GM20000 (cell line): ENCODE measurements around the gene MSI2.

Source experiments
- DNase-seq: peaks from one replicate; pipeline ENCODE4 v3.0.0; 2012; ENCODE audit warnings: low spot score
- TF ChIP-seq, protein P1 (sequence below): IDR thresholded peaks from 2 replicates; pipeline ENCODE4 v1.5.1; 2012; ENCODE audit warnings: mild to moderate bottlenecking, control low read depth; ENCODE audit errors: extremely low read depth, missing control alignments

The MSI2 gene

GRCh38 chr17:57718878-57719277 lies 462.6 kb downstream of the MSI2 start:
- DNase-seq: no peak
- TF ChIP-seq, protein P1, sequence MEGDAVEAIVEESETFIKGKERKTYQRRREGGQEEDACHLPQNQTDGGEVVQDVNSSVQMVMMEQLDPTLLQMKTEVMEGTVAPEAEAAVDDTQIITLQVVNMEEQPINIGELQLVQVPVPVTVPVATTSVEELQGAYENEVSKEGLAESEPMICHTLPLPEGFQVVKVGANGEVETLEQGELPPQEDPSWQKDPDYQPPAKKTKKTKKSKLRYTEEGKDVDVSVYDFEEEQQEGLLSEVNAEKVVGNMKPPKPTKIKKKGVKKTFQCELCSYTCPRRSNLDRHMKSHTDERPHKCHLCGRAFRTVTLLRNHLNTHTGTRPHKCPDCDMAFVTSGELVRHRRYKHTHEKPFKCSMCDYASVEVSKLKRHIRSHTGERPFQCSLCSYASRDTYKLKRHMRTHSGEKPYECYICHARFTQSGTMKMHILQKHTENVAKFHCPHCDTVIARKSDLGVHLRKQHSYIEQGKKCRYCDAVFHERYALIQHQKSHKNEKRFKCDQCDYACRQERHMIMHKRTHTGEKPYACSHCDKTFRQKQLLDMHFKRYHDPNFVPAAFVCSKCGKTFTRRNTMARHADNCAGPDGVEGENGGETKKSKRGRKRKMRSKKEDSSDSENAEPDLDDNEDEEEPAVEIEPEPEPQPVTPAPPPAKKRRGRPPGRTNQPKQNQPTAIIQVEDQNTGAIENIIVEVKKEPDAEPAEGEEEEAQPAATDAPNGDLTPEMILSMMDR: no peak

DNA sequence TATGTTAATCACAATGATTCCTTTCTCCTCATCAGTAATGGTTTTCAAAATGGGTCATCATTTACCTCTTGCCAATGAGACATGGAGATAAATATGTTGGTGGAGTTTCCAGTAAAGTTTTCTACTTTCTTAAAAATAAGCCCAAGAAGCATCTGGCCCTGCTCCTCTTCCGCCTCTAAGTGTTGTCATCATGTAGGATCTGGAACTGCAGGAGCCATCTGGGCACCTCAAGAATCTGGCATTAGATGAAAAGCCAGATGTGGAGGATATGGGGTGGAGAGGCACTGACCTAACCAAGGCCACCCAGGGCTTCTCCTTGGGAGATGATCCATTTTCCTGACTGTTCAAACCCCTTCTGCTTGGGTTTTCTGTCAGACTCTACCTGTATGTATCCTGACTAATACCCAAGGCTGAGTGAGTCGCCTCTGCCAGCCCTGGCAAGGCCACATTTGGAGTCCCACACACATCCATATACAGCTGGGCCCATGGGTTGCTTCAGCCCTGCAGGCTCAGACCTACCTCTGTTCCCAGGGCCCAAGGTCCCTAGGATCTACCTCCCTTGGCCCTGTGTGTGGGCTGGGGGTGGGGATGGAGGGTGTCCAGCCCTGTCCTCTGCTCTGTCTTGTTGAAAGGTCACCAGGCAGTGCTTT lies 464.2 kb downstream of the MSI2 start:
- TF ChIP-seq, protein P1: no peak
- no peak for DNase-seq

- no peak for DNase-seq
- TF ChIP-seq, protein P1: no peak
Observed at GRCh38 chr17:57721967-57722703, 465.8 kb downstream of the MSI2 start.

DNA sequence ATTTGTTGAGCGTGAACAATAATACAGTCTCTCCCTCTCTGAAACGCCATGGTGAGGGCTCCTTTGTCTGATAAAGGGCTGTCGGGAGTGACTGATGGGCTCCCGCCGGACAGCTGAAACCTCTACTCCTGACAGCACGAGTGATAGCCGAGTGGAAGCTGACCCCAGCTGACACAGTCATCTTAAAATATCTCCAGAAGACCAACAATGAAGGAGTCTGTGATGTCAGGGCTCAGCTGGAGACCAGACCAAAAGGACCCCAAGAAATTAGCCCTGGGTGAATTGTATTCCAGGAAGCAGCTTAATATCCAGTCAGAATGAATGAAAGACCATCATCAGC lies 466.4 kb downstream of the MSI2 start:
- no peak for DNase-seq
- TF ChIP-seq, protein P1: no peak

- DNase-seq: no peak
- TF ChIP-seq, protein P1: no peak
Observed at GRCh38 chr17:57723427-57724025, 467.2 kb downstream of the MSI2 start.

GRCh38 chr17:57724026-57724728 lies 467.9 kb downstream of the MSI2 start:
- TF ChIP-seq, protein P1: no peak
- DNase-seq: peak; percentile 46

DNA sequence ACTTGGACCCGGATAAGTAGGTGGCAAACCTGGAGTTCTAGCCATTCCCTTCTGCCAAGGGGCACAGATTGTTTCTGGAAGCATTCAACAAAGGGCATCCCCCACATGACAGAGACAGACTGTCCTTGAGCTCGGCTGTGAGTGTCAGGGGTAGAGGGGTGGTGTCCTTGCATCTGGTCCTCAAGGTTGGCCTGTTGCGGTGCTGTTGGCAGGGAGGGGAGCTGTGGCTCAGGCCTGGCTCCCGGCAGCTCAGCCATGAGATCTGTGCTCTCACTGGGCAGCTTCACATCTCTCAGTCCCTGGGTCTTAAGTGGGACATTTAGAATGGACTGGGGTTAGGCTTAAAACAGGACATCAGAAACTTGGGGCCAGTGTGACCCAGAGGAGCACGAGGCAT lies 468.4 kb downstream of the MSI2 start:
- TF ChIP-seq, protein P1: no peak
- no peak for DNase-seq
